T-helper 22 cell (primary cell): ENCODE data around the gene TUBA1C.
"Not testable (repeated sequence)": the region's sequence is repeated elsewhere in the genome, so short reads cannot be mapped to it uniquely, and the experiment has no call there.

ENCODE experiments used
- DNase-seq: peaks from one replicate; pipeline ENCODE4 v3.0.0-alpha.2; 2020; ENCODE audit warnings: low read depth

Gene TUBA1C

GRCh38 chr12:49264873-49265792, at the start of gene TUBA1C:
Gene TUBA1C (plus strand): TSS chr12:49265082. CDS start chr12:49265182, 100 bp downstream.
- peak; percentile 76 for DNase-seq

- DNase-seq = no peak
These were observed 45.4 kb upstream of the TUBA1C start for GRCh38 chr12:49219417-49220026.

- DNase-seq = no peak
These were observed 43.9 kb upstream of the TUBA1C start for GRCh38 chr12:49220972-49221371.

GRCh38 chr12:49223122-49223521, 41.8 kb upstream of the TUBA1C start:
- DNase-seq = no peak

- DNase-seq = no peak
These were observed 41.1 kb upstream of the TUBA1C start for GRCh38 chr12:49223590-49224369.

GRCh38 chr12:49225576-49226166, 39.2 kb upstream of the TUBA1C start:
- DNase-seq = no peak

GRCh38 chr12:49227713-49228112, 37.2 kb upstream of the TUBA1C start:
- DNase-seq = no peak

GRCh38 chr12:49228653-49229052, 36.2 kb upstream of the TUBA1C start:
- DNase-seq = no peak

- no peak for DNase-seq
These were observed 34.6 kb upstream of the TUBA1C start for GRCh38 chr12:49230176-49230804.

GRCh38 chr12:49230805-49231194, 34.1 kb upstream of the TUBA1C start:
- DNase-seq = no peak

- no peak for DNase-seq
These were observed 32.8 kb upstream of the TUBA1C start for GRCh38 chr12:49231878-49232655.

- no peak for DNase-seq
These were observed 31.7 kb upstream of the TUBA1C start for GRCh38 chr12:49232940-49233841.

- DNase-seq = no peak
These were observed 30.9 kb upstream of the TUBA1C start for GRCh38 chr12:49233842-49234526.

- DNase-seq = no peak
These were observed 28.5 kb upstream of the TUBA1C start for GRCh38 chr12:49236423-49236822.

GRCh38 chr12:49243631-49244030, 21.3 kb upstream of the TUBA1C start:
- no peak for DNase-seq

- no peak for DNase-seq
These were observed 20.7 kb upstream of the TUBA1C start for GRCh38 chr12:49244176-49244575.

GRCh38 chr12:49251357-49251756, 13.5 kb upstream of the TUBA1C start:
- no peak for DNase-seq

- DNase-seq = no peak
These were observed 11.8 kb upstream of the TUBA1C start for GRCh38 chr12:49253033-49253623.

GRCh38 chr12:49255456-49255855, 9.4 kb upstream of the TUBA1C start:
- DNase-seq = not testable (repeated sequence)
